T-helper 1 cell (primary cell): ENCODE measurements around the gene EDEM3.

Experiments
- DNase-seq, 5 donors: peaks; one replicate each; pipeline ENCODE4 v3.0.0-alpha.2; 2012 to 2020

Gene EDEM3

DNA sequence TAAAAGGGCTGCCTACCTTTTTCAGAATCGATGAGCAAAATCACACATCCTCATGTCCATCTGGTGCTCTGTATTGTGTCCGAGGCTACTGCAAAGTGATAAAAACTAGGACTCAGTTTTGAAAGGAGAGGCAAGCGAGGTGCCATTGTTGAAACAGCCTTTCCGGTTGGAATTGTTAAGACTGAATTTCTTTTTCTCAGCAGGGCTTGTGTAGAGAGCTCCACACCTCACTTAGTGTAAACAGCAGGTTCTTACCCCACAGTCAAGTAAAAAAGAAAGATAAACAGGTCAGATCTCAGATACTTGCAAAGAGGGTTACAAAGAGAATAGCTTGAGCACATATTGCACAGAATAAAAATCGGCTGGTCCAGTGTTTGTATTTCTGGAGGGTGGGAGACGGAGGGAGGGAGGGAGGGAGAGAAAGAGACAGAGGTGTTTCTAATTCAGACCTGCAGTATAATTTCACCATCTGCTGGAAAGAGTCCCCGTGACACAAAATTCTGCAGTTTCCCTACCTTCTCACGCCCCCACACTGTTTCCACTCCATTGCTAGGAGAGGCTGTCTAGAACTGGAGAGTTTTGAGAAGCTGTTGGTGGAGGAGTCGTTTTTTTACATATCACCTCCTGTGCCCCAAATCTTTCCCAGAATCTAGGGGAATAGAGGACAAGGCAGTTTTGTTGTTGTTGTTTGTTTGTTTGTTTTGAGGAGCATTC, 82.5 kb downstream of the EDEM3 start:
- DNase-seq, result no peak

DNA sequence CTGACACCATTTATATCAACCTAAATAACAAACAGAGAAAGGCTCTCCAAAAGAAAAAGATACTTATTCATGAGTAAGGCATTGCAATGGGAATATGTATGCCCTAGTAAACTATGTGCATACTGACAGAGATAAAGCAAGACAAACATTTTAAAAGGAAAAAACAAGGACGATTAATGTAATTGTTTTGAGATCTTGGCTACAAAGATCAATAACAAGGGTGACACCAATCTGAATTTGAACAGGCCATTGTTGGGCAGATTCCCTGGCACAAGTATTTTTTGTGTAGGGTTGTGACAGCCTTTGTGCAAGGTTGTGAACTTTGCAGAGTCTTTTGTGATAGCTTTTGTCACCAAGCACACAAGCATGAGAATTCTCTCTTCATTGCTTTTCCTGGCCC, 85.3 kb downstream of the EDEM3 start:
- DNase-seq, result no peak

DNA sequence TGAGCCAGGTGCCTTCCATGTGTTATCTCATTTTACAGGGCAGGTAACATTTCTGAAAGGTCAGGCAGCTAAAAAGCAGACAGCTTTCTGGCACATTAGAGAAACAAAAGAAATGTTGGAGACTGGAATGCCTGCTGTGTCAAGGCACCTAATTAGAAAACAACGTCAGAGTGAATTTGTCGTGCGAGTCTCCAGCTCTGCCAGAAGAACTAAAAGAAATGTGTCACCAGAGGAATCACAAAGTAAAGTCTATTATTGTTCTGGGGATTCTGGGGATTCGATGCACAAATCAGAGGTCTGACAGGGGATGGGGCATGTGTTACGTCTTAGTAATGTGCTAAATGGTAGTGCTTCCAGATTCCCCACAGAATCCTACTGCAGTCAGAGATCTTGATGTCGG, 89.3 kb downstream of the EDEM3 start:
- DNase-seq, result no peak

DNA sequence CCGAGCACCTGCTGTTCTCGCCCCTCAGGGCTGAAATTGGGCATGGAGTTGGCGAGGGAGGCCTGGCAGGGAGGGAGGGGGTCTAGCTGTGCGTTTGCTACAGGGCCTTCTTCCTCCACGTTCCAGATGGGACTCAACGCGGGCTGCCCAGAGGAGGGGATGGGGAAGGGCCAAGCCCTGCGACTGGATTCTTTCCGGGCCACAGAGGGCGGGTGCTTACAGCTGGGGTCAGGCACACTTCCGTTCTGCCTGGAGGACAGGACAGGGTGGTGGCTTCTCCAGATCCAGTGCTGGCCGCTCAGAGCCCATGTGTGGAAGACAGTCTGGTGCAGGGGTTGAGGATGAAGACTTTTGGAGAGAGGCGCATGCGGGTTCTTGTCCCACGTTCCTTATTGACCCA, 90.0 kb downstream of the EDEM3 start:
- no peak for DNase-seq

DNA sequence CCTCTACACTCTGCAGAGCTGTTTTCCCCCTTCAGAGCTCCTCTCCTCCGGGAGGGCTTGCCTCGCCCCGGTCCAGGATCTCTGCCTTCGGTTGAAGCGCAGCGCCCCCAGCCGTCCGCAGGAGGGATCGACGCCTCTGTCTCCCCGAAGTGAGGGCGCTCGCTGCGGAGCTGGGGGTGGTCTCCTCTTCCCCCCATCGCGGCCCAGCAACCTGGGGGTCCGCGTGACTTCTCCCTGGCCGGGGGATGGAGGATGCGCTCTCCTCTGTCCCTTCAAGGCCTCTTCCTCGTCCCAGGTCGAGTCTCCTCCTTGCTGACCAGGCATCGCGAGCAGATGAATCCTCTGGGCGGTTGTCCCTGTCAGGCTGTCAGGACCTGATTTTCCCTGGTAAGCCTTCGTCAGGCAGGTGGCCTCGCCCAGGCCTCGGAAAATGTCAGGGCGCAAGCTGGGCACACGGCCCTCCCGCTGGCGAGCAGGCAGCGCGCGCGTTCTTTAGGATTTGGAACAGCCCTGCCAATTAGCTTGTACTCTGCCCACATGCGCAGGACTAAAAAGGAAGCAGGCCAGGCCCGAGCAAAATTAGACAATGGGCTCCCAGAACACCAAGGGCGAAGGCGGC, 90.5 kb downstream of the EDEM3 start:
- DNase-seq, result peak in 3 of 5 donors; percentile 8 to 36 (median 9)

DNA sequence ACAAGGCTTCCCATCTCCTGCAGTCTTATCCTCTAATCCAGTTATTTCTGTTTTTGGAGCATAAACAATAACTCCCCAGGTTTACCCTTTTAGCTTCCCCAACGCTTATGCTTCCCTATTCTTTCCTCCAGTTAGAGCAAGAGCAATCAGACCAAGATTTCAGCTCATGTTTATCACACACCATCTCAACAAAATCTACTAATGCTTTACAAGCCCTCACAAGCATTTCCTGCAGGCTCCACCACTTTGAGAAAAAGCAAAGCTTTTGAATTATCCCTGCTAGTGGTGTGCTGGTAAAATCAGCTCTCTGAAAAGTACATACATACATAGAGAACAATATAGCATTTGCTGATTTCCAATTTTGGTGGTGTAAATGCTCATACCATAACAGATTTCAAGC, 92.9 kb downstream of the EDEM3 start:
- DNase-seq, result no peak

DNA sequence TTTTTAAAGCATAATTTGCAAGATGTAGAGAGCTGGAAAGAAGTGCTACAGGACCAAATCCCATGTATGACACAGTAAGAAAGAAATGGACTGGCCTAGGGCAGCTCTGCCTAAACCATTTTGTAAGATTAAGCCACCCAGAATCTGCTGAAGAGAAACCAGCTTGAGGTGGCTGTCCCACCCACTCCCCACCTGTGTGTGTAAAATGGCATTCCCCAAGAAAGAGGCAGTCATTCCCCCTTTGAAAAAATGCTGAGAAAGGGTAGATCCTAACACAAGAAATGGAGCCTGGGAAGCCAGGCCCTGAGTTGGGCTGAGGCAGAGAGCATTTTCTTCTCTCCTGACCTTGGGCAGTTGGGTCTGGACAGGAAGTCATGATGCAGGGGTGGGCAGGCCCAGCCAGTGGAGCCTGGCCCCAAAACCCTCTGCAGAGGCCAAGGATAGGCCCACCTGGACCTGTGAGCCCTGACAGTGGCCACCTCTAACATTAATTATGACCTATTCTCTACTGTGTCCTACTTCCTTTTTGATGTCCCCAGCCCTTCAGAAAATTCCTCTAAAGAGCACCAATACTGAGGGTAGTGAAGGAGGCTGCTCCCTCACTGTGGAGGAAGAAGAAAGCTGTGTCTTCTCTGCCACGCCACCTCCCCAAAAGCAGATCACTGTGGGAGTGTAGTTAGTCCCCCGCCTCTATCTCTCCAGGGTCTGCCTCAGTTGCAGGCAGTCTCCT, 94.0 kb downstream of the EDEM3 start:
- no peak for DNase-seq

DNA sequence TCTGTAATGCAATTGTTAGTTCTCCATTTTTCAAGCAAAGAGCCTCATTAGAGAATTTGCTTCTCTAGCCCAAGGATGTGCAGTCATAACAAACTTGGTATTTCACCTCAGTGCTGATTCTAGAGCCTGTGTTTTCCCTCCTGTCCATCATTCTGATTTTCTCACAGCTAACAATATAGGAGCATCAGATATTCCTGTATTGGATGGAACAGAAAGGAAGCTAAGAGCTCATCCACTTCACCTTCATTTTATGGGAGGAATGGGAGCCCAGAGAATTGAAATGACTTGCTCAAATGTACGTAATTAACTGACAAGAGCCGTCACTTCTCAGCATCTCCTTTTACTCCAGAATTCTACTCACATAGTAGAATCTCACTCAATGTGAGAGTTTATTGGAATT, 96.6 kb downstream of the EDEM3 start:
- no peak for DNase-seq

DNA sequence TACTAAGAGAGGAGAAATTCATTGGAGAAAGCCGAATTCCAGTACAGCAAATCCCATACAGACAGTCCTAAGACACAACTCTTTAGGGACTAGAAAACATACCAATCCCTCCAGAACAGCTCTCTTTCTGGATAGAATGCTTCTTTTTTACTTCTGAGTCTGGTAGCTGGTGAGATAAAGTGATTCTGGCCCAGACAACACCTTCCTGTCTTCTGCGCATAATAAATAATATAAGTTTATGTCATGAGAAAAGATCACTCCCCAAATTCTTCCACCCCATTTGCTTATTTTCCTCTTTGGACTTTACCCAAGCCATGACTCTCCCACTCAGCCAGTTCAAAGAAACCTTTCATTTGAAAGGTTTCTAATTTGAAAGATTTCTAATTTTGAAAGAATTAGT, 98.4 kb downstream of the EDEM3 start:
- no peak for DNase-seq

DNA sequence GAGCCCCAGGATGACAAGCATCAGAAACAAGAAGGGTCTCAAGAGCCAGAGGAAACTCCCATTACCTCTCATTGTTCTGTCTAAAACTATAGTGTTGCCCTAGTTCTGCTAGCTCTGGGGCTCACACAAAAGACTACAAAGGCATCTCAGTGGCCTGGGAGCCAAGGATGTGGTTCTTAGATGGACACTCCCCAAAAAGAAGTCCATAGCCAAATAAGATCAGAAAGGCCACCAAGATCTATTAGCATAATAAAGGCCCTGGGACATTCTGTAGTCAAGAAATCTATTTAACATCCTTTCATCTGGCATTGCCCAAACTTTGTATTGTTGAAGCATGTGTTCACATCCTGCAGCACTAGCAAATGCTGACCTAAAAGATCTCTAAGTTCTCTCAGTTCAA, 99.5 kb downstream of the EDEM3 start:
- no peak for DNase-seq

DNA sequence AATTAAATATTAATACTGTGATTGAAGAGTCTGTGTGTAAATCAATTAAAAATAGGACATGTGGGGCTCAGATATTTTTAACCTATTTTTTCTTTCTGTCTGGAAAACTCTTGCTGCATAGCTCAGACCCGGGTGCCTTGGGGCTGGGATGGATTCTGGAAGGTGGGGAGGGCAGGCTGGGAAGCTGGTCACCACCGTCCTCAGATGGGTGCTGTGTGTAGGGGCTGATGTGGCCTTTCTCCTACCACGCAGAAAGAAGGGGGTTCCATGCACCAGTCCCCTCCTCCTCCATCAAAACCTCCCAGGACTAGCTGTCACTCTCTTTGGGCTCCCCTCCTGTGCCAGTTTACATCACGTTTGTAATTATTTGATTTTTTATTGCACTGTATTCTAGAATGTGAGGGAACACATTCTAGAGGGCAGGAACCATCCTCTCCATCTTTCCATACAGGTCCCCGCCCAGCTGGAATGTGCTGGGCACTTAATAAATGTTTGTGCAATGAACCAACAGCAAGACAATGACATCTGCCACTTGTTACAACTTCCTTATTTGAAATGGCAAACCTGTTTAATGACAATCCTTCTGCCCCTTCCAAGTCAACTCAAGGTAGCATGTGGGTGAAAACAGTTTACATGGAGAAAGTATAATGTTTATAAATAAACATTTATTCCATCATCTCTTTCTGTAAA, 104.3 kb downstream of the EDEM3 start:
- no peak for DNase-seq

DNA sequence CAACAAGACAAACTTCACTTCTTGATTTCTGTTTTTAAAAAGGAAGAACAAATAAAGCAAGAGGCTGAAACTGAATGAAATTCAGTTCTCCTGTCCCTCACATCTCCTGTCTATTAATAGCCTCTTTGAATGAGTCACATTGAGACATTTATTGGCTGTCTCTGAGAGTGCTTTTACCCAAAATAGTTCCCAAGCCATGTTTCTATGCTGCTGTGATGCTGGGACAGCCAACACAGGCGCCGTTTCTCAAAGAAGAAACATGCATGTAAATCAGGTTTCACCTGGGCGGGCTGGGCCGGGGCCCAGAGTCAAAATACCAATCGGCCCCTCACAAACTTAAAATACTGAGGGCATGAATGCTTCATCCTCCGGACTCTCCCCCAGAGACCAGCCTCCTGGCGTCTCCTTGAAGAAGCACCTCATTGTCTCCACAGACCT, 105.2 kb downstream of the EDEM3 start:
- no peak for DNase-seq

DNA sequence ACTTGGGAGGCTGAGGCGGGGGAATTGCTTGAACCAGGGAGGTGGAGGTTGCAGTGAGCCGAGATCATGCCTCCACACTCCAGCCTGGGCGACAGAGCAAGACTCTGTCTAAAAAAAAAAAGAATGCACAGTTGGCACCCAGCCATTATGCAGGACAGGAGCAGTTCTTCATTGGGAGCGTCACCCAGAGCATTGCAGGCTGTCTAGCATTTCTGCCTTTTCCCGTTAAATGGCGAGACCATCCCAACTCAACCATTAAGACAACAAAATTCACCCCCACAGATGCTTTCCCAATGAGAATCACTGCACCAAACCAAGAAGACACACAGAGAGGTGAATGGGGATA, 105.8 kb downstream of the EDEM3 start:
- DNase-seq, result no peak

DNA sequence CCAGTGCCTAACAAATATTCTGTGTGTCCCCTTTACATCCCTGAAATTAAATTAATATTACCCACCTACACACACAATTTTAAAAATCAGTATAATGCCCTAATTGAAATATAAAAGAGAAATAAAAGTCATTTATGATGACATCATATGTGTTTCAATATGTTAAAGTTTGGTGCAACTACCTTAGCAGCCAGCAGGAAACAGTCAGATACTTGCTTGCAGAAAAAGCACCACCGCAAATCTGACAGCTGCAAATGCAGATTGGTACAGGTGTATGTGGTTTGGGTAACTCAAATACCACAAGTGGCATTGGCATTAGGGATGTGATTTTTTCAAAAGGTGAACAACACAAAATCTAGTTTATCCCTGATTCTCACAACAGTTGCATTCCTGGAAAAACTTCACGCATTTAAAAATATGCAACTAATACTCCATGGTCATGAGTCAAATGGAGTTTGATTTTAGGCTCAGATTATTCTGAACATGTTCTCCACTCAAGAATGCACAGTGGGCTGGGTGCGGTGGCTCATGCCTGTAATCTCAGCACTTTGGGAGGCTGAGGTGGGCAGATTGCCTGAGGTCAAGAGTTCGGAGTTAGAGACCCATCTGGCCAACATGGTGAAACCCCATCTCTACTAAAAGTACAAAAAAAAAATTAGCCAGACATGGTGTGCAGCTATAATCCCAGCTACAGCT, 106.3 kb downstream of the EDEM3 start:
- DNase-seq, result no peak

DNA sequence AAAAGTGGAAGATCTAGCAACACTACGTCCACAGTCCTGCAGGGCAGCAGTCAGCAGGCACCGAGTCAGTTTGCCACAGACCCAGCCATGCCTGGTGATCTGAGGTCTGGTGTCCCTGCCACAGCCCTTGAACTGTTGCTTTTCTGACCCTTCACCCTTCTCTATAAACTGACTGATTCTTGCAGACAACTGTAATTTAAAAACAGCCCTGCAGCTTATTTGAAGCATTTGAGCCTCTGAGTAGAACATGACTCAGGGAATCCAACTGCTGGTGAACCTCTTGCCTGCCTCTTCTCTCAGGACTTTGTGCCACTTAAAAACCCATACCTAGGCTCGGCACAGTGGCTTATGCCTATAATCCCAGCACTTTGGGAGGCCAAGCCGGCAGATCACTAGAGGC, 107.2 kb downstream of the EDEM3 start:
- DNase-seq, result no peak

DNA sequence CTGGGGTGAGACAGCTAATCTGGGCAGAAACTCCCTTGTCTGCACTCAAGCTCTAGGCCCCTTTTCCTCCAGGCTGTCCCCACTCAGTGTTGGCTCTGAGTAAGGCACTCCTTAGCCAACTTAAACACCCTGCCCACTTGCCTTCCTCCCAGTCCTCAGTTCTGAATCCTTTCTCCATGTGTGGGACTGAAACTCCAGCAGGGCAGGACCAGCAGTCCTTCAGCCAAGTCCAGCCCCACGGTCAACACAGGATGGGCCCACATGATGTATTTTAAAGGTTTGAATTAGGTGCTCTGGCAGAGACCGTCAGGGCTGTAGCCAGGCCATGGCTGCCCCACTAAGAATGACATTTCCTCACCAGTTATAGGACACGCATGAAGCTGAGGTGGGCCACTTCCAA, 107.8 kb downstream of the EDEM3 start:
- DNase-seq, result no peak

DNA sequence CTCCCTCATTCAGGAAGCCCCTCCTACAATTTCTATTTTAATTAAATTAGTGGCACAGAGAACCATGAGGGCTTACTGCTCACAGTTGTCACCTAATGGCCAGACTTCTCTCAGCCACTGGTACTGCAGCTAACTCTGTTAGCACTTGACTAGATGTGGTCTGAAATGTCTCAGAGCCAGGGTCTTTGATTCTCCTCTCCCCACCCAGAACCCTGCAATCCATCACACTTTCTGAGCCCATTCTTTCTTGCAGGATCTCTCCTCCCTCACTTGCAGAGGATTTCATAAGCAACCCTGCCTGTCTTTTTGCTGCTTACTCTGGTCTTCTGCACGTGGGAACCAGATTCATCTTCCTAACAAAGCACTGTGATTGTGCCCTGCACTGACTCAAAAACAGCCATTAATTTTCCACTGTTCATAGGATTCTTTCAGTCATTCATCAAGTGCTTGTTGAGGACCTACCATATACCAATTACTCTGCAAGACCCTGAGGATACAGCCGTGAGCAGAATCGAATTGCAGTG, 108.4 kb downstream of the EDEM3 start:
- no peak for DNase-seq

DNA sequence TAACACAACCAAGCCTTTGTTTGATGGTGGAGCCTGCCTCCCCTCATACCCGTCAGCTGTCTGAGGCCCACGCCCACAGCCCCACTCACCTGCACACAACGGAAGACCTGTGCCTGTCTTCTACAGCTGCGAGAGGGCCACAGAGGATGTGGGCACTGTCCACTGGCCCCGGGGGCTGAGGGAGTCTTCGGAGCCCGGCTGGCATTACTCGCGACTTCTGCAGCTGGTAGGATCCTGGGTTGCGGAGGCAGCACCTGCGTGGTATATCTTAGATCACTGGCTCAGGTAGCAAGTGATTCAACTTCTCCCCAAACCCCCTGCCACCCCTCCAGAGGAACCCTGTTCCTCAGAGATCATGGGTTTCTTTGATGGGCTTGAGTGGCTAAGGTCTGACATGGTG, 109.9 kb downstream of the EDEM3 start:
- DNase-seq, result no peak

DNA sequence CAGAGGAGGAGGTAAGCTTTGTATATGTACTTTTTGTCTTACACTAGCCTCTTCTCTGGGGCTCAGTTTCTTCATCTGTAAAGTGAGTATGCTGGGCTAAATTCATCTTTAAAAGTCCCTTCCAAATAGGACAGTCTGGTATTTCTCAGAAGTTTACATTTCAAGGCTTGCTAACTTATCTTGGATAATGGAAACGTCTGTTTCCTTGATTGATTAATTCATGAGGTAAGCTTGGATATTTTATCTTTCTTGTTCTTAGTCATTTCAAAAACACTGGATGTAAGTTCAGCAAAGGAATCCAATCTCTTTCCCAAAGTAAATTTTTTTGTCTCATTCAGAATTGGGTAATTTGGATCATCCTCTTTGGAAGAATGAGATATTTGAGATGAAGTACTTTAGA, 111.0 kb downstream of the EDEM3 start:
- DNase-seq, result no peak

DNA sequence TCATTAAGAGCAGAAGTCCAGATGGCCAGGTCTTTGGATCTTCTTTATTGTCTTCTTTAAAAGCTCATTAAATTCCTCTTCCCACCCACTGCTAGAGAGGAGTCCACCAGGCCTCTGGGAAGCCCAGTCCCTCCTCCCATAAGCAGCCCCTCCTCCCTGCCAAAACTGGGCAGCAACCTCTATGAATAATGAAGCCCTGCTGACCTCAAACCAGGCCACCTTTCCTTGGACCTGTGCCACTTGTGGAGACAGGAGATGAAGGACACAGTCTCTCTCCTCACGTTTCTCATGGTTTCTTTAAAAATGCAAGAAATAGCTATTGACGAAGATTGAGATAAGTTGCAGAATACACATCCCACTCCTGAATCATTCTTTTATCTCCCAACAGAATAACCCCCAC, 112.8 kb downstream of the EDEM3 start:
- DNase-seq, result no peak

DNA sequence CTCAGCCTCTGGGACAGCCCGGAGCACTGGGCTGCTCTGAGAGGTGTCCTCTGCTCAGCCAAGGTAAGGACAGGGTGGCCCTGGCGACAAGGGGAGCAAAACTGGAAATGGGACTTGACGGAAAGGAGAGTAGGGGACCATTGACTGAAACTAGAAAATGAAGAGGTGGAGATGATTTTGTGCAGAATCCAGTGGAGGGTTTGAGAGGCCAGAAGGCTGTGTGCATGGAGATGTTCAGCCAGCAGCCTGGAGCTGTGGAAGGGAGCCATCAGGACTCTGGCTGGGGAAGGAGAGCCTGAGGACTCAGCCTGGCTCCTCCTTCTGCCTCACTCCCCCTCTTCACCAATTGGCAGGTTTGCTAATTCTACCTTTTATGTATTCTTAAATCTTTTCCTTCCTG, 114.2 kb downstream of the EDEM3 start:
- DNase-seq, result no peak
